IMR-90 (cell line): ENCODE results near the gene EIF4E3. TPM values are rescaled to one million over a fixed set of nuclear protein-coding genes. Genes with fewer than 3 reads are reported as not detected.

Experiments
- ATAC-seq: fragments of 200-7000 bp; cut with Tn5 transposase; 2 replicates; pipeline ENCODE4 v1.9.1; 2020; ENCODE audit warnings: low read depth, mild to moderate bottlenecking, moderate library complexity
- BruUV-seq: library from RNA; stranded (reverse); fragments of 400-500 nt; replicated peaks from 2 replicates; lab custom pipeline; 2021; lab: Mats Ljungman, UMichigan
- CTCF ChIA-PET: fragments of 300-600 bp; formaldehyde crosslinking; extraction: SDS; loops from one replicate; lab custom pipeline; 2021; ENCODE audit warnings: antibody characterized with exemption; lab: Yijun Ruan, JAX
- POLR2A ChIA-PET: fragments of 300-600 bp; sonication (Branson Sonifier 250); formaldehyde crosslinking; loops from one replicate; lab custom pipeline; 2022; ENCODE audit warnings: antibody characterized with exemption; ENCODE audit not compliant: unreplicated experiment; lab: Charles Lee
- DNase-seq: peaks from one replicate; pipeline ENCODE4 v3.0.0; 2013
- H2AFZ ChIP-seq: replicated peaks from 2 replicates; pipeline ENCODE3; 2013; ENCODE audit warnings: low read length, mild to moderate bottlenecking; ENCODE audit not compliant: poor library complexity
- H2AK5ac ChIP-seq: 2 replicates; pipeline ENCODE4 v1.6.1; 2013; ENCODE audit warnings: low read depth, low read length, inconsistent platforms
- H2AK9ac ChIP-seq: replicated peaks from 2 replicates; pipeline ENCODE3; 2013; ENCODE audit warnings: mild to moderate bottlenecking, low read depth, low read length, moderate library complexity; ENCODE audit not compliant: poor library complexity
- H2BK120ac ChIP-seq: 2 replicates; pipeline ENCODE4 v1.6.1; 2013; ENCODE audit warnings: low read depth, low read length, inconsistent platforms
- H2BK15ac ChIP-seq: 3 replicates; pipeline ENCODE4 v1.6.1; 2013; ENCODE audit warnings: low read depth, low read length, inconsistent platforms
- H2BK20ac ChIP-seq: 2 replicates; pipeline ENCODE4 v1.6.1; 2013; ENCODE audit warnings: low read depth, mild to moderate bottlenecking, inconsistent platforms, low read length, moderate library complexity
- H2BK5ac ChIP-seq: 2 replicates; pipeline ENCODE4 v1.6.1; 2013; ENCODE audit warnings: mild to moderate bottlenecking, low read depth, low read length, inconsistent platforms; ENCODE audit not compliant: poor library complexity, severe bottlenecking
- H3K14ac ChIP-seq: replicated peaks from 2 replicates; pipeline ENCODE4 v1.6.1; 2013; ENCODE audit warnings: low read depth, low read length, inconsistent platforms
- H3K18ac ChIP-seq: 2 replicates; pipeline ENCODE4 v1.6.1; 2013; ENCODE audit warnings: low read depth, low read length, control low read depth
- H3K23ac ChIP-seq: 2 replicates; pipeline ENCODE4 v1.6.1; 2013; ENCODE audit warnings: low read depth, low read length, inconsistent platforms
- H3K27ac ChIP-seq: 2 replicates; pipeline ENCODE4 v1.5.1; 2013; ENCODE audit warnings: mild to moderate bottlenecking, control low read depth, low read length; ENCODE audit not compliant: insufficient read depth
- H3K27me3 ChIP-seq: 2 replicates; pipeline ENCODE4 v1.6.1; 2013; ENCODE audit warnings: low read length; ENCODE audit not compliant: control insufficient read depth, insufficient read depth
- H3K36me3 ChIP-seq: 2 replicates; pipeline ENCODE4 v1.6.1; 2013; ENCODE audit warnings: low read length, mixed read lengths; ENCODE audit not compliant: control insufficient read depth, insufficient read depth
- H3K4ac ChIP-seq: 2 replicates; pipeline ENCODE4 v1.6.1; 2013; ENCODE audit warnings: low read depth, low read length, inconsistent platforms
- H3K4me1 ChIP-seq: 2 replicates; pipeline ENCODE4 v1.6.1; 2013; ENCODE audit warnings: low read length, mixed read lengths; ENCODE audit not compliant: control insufficient read depth, insufficient read depth
- H3K4me2 ChIP-seq: 2 replicates; pipeline ENCODE4 v1.6.1; 2013; ENCODE audit warnings: low read depth, mild to moderate bottlenecking, control low read depth, low read length, moderate library complexity
- H3K4me3 ChIP-seq: 2 replicates; pipeline ENCODE4 v1.5.1; 2013; ENCODE audit warnings: low read depth, mild to moderate bottlenecking, control low read depth, low read length, moderate library complexity; ENCODE audit not compliant: insufficient read depth
- H3K56ac ChIP-seq: 2 replicates; pipeline ENCODE4 v1.6.1; 2013; ENCODE audit warnings: low read length, inconsistent platforms; ENCODE audit not compliant: insufficient read depth; ENCODE audit errors: extremely low read depth
- H3K79me1 ChIP-seq, 2 experiments: 2 replicates each; pipeline ENCODE4 v1.6.1; 2013; ENCODE audit warnings: low read length in 2 of 2, inconsistent platforms in 1 of 2, low read depth in 1 of 2
- H3K9ac ChIP-seq: 2 replicates; pipeline ENCODE4 v1.6.1; 2013; ENCODE audit warnings: low read depth, low read length, control low read depth
- H3K9me1 ChIP-seq: 2 replicates; pipeline ENCODE4 v1.6.1; 2013; ENCODE audit warnings: low read length, inconsistent platforms; ENCODE audit not compliant: insufficient read depth
- H3K9me3 ChIP-seq: 2 replicates; pipeline ENCODE4 v1.6.1; 2013; ENCODE audit warnings: low read length; ENCODE audit not compliant: control insufficient read depth, insufficient read depth
- H4K20me1 ChIP-seq: 2 replicates; pipeline ENCODE4 v1.6.1; 2013; ENCODE audit warnings: low read length, inconsistent platforms; ENCODE audit not compliant: insufficient read depth
- H4K5ac ChIP-seq: 2 replicates; pipeline ENCODE4 v1.6.1; 2013; ENCODE audit warnings: mild to moderate bottlenecking, low read depth, low read length, control low read depth
- H4K8ac ChIP-seq, 2 experiments: 2 replicates each; pipeline ENCODE4 v1.6.1; 2013; ENCODE audit warnings: low read depth in 2 of 2, low read length in 2 of 2, control low read depth in 1 of 2, inconsistent platforms in 1 of 2
- H4K91ac ChIP-seq: 2 replicates; pipeline ENCODE4 v1.6.1; 2013; ENCODE audit warnings: low read depth, low read length, inconsistent platforms; ENCODE audit not compliant: insufficient read depth
- CEBPB ChIP-seq: IDR thresholded peaks from 2 replicates; pipeline ENCODE4 v1.6.1; 2012; ENCODE audit warnings: low read depth, low read length, improper control_type of control experiment
- MAZ ChIP-seq: IDR thresholded peaks from 2 replicates; pipeline ENCODE4 v1.6.1; 2012; ENCODE audit warnings: low read depth, mild to moderate bottlenecking, low read length, improper control_type of control experiment, moderate library complexity, borderline replicate concordance
- MXI1 ChIP-seq: IDR thresholded peaks from 2 replicates; pipeline ENCODE4 v1.6.1; 2012; ENCODE audit warnings: low read depth, mild to moderate bottlenecking, low read length, moderate library complexity, borderline replicate concordance
- POLR2A ChIP-seq: IDR thresholded peaks from 2 replicates; pipeline ENCODE4 v1.6.1; 2012; ENCODE audit warnings: mild to moderate bottlenecking, low read depth, low read length
- RCOR1 ChIP-seq: IDR thresholded peaks from 2 replicates; pipeline ENCODE4 v1.6.1; 2012; ENCODE audit warnings: mild to moderate bottlenecking, low read length, improper control_type of control experiment; ENCODE audit not compliant: insufficient replicate concordance
- RFX5 ChIP-seq: IDR thresholded peaks from 2 replicates; pipeline ENCODE4 v1.8.0; 2012; ENCODE audit warnings: low read depth, mild to moderate bottlenecking, low read length, moderate library complexity
- SMC3 ChIP-seq: fragments of 150-350 bp; IDR thresholded peaks from 2 replicates; pipeline ENCODE4 v1.6.1; 2016; ENCODE audit warnings: low read depth, mild to moderate bottlenecking, antibody characterized with exemption, low read length, moderate library complexity
- WGBS, 2 experiments: methylation state at CpG; one replicate each; pipeline versions ENCODE4 v1.1.5 to v1.1.7; 2013; ENCODE audit warnings: missing lambda C conversion rate in 2 of 2; ENCODE audit not compliant: insufficient read length in 1 of 2; ENCODE audit errors: extremely low coverage in 2 of 2; 5-methylcytosine and 5-hydroxymethylcytosine counted together
- dilution Hi-C: fragments of 300-500 bp; cut with HindIII; formaldehyde crosslinking; loops from one replicate; pipeline ENCODE4 v1.14.3; 2018; ENCODE audit warnings: low sequenced_read_pairs; ENCODE audit not compliant: unreplicated experiment
- in situ Hi-C: fragments of 300-500 bp; cut with MboI; formaldehyde crosslinking; loops from 3 replicates; pipeline ENCODE4 v1.14.3; 2019; ENCODE audit warnings: low sequenced_read_pairs, inconsistent platforms, mixed read lengths
- intact Hi-C: fragments of 100-400 bp; cut with micrococcal nuclease; formaldehyde crosslinking; loops from 2 replicates; pipeline ENCODE4 v1.10.0; 2022
- polyA plus RNA-seq, 3 experiments: library from polyadenylated mRNA; depleted of rRNA; stranded (reverse); fragments of >200 nt; gene quantifications; 2 replicates each; pipeline ENCODE4 v1.2.3, GENCODE V29; 2012; ENCODE audit warnings: low replicate concordance in 1 of 3
- total RNA-seq: library from RNA; depleted of rRNA; stranded (reverse); fragments of >200 nt; gene quantifications from 2 replicates; pipeline ENCODE4 v1.2.3, GENCODE V29; 2012
- TF ChIP-seq, protein P1 (sequence below): conservative IDR thresholded peaks from 2 replicates; pipeline ENCODE4 v1.5.1; 2012; ENCODE audit warnings: mild to moderate bottlenecking, low read depth, low read length, improper control_type of control experiment

The EIF4E3 gene
- total and polyA plus RNA-seq, 2 of the 4 experiments (the other 2 are of a cell fraction): 0.72 to 1.1 TPM

GRCh38 chr3:71732637-71733036 lies 7.4 kb upstream of the EIF4E3 start:
- Histone ChIP-seq H2AFZ (no peak overlapping the region), H3K27me3 (peaks cover 29% of the 10 kb centered on the region), H3K4me3 (no peak overlapping the region), H4K5ac (no peak overlapping the region), H3K9me3 (no peaks in the 10 kb centered on the region), H3K79me1 (no peaks in the 10 kb centered on the region), H4K8ac (no peak overlapping the region), H3K4me2 (no peak overlapping the region), H2BK15ac (no peak overlapping the region), H3K14ac (no peak overlapping the region), H3K18ac (no peak overlapping the region), H4K20me1 (no peaks in the 10 kb centered on the region), H2BK120ac (no peak overlapping the region), H3K56ac (no peak overlapping the region), H2BK5ac (no peak overlapping the region), H2AK5ac (no peak overlapping the region), H3K4me1 (no peaks in the 10 kb centered on the region), H3K9ac (no peak overlapping the region), H3K4ac (no peak overlapping the region), H4K91ac (no peak overlapping the region), H3K9me1 (peaks cover 4% of the 10 kb centered on the region; the same call in 1 of the 2 replicates), H3K27ac (no peak overlapping the region), H3K23ac (no peak overlapping the region), H2BK20ac (no peak overlapping the region), H2AK9ac (no peak overlapping the region), H3K36me3 (no peaks in the 10 kb centered on the region)
- intact Hi-C loops: loop anchor here (5.0 to 10.0 kb wide), 2 partner anchors 132 to 1355 kb away; no protein-coding TSS in a partner anchor
- ChIA-PET POLR2A (no interaction called here), CTCF (interaction anchor here (0.5 to 1.0 kb wide), 3 partner anchors 13 to 922 kb away, joined by 3 read pairs; no protein-coding TSS in a partner anchor)
- in situ Hi-C loops: no loop called here
- ATAC-seq (no peak), DNase-seq (no peak)
- BruUV-seq: no TSS peak
- dilution Hi-C loops: no loop called here
- 20% methylated on average over 2 of the region's 4 CpGs; no CpG with 5 or more reads in 1 of the 2 experiments for WGBS, 2 experiments
- TF ChIP-seq RCOR1 (no peak), MXI1 (no peak), CEBPB (no peak), MAZ (no peak), RFX5 (no peak), POLR2A (no peak), SMC3 (no peak)
- TF ChIP-seq, protein P1, sequence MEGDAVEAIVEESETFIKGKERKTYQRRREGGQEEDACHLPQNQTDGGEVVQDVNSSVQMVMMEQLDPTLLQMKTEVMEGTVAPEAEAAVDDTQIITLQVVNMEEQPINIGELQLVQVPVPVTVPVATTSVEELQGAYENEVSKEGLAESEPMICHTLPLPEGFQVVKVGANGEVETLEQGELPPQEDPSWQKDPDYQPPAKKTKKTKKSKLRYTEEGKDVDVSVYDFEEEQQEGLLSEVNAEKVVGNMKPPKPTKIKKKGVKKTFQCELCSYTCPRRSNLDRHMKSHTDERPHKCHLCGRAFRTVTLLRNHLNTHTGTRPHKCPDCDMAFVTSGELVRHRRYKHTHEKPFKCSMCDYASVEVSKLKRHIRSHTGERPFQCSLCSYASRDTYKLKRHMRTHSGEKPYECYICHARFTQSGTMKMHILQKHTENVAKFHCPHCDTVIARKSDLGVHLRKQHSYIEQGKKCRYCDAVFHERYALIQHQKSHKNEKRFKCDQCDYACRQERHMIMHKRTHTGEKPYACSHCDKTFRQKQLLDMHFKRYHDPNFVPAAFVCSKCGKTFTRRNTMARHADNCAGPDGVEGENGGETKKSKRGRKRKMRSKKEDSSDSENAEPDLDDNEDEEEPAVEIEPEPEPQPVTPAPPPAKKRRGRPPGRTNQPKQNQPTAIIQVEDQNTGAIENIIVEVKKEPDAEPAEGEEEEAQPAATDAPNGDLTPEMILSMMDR: no peak
